Osteoblast (primary cell): Measurements from ENCODE around the gene TRAP1. TPM values are rescaled to one million over a fixed set of nuclear protein-coding genes. Genes with fewer than 3 reads are reported as not detected.

Experiments used
- DNase-seq: peaks from one replicate; pipeline ENCODE4 v3.0.0; 2011; ENCODE audit warnings: low spot score, mixed read lengths; ENCODE audit not compliant: insufficient read length; ENCODE audit errors: missing footprints
- H2AFZ ChIP-seq: 2 replicates; pipeline ENCODE4 v1.6.0; 2011; ENCODE audit warnings: mild to moderate bottlenecking, low read length
- H3K27ac ChIP-seq: 2 replicates; pipeline ENCODE4 v1.5.1; 2011; ENCODE audit warnings: mild to moderate bottlenecking, low read depth, low read length, moderate library complexity
- H3K27me3 ChIP-seq: 2 replicates; pipeline ENCODE4 v1.6.0; 2012; ENCODE audit warnings: mild to moderate bottlenecking, control low read depth, inconsistent platforms, low read length, moderate library complexity; ENCODE audit not compliant: insufficient read depth
- H3K36me3 ChIP-seq: 2 replicates; pipeline ENCODE4 v1.5.1; 2011; ENCODE audit warnings: mild to moderate bottlenecking, low read length, control low read depth, moderate library complexity; ENCODE audit not compliant: insufficient read depth
- H3K4me1 ChIP-seq: 2 replicates; pipeline ENCODE4 v1.5.1; 2011; ENCODE audit warnings: mild to moderate bottlenecking, low read length, control low read depth, moderate library complexity; ENCODE audit not compliant: insufficient read depth
- H3K4me2 ChIP-seq: 2 replicates; pipeline ENCODE4 v1.6.0; 2011; ENCODE audit warnings: mild to moderate bottlenecking, low read length; ENCODE audit not compliant: insufficient read depth
- H3K4me3 ChIP-seq: fragments of 200-600 bp; sonication (generic); 3 replicates; pipeline ENCODE4 v1.5.1; 2012; ENCODE audit warnings: mild to moderate bottlenecking, low read length, inconsistent platforms; ENCODE audit not compliant: insufficient read depth
- H3K79me2 ChIP-seq: 2 replicates; pipeline ENCODE4 v1.6.0; 2012; ENCODE audit warnings: mild to moderate bottlenecking, low read length, control low read depth, inconsistent platforms; ENCODE audit not compliant: insufficient read depth
- H3K9me3 ChIP-seq: 2 replicates; pipeline ENCODE4 v1.5.1; 2011; ENCODE audit warnings: low read depth, low read length, control low read depth
- H4K20me1 ChIP-seq: 2 replicates; pipeline ENCODE4 v1.6.0; 2012; ENCODE audit warnings: mild to moderate bottlenecking, low read length, control low read depth; ENCODE audit not compliant: insufficient read depth
- total RNA-seq: library from RNA; depleted of rRNA; stranded (reverse); fragments of >200 nt; gene quantifications from 2 replicates; pipeline ENCODE4 v1.2.3, GENCODE V29; 2012
- TF ChIP-seq, protein P1 (sequence below): IDR thresholded peaks from 2 replicates; pipeline ENCODE4 v1.5.1; 2011; ENCODE audit warnings: mild to moderate bottlenecking, low read depth, low read length, moderate library complexity; ENCODE audit errors: extremely low read depth

The TRAP1 gene
- total RNA-seq, 1 donor, result 56.5 TPM

DNA sequence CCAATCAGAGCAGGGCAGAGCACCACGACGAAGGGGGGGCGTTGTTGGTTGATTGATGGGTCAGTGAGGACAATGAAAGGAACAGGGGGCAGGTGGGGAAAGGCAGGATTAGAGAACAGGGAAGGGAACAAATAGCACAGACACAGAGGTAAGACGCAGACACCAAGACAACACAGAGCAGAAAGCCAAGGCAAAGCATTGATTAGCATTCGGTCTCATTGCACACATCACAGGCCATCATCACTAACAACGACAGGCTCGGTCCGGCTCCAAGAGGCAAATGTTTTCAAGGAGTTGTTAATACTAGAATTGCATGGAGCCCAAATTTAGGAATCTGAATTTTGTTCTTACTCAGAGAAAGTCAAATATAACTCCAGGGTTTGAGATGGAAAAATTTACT, 34.6 kb upstream of the TRAP1 start:
- H3K4me3 ChIP-seq, result no peak overlapping the region
- no peak for DNase-seq
- H4K20me1 ChIP-seq, result peaks cover 21% of the 10 kb centered on the region
- TF ChIP-seq, protein P1, sequence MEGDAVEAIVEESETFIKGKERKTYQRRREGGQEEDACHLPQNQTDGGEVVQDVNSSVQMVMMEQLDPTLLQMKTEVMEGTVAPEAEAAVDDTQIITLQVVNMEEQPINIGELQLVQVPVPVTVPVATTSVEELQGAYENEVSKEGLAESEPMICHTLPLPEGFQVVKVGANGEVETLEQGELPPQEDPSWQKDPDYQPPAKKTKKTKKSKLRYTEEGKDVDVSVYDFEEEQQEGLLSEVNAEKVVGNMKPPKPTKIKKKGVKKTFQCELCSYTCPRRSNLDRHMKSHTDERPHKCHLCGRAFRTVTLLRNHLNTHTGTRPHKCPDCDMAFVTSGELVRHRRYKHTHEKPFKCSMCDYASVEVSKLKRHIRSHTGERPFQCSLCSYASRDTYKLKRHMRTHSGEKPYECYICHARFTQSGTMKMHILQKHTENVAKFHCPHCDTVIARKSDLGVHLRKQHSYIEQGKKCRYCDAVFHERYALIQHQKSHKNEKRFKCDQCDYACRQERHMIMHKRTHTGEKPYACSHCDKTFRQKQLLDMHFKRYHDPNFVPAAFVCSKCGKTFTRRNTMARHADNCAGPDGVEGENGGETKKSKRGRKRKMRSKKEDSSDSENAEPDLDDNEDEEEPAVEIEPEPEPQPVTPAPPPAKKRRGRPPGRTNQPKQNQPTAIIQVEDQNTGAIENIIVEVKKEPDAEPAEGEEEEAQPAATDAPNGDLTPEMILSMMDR, result no peak
- H3K27ac ChIP-seq, result no peak overlapping the region
- no peaks in the 10 kb centered on the region for H3K9me3 ChIP-seq
- H3K27me3 ChIP-seq, result no peaks in the 10 kb centered on the region
- no peak overlapping the region for H3K4me2 ChIP-seq
- peaks cover 19% of the 10 kb centered on the region for H3K4me1 ChIP-seq
- H3K79me2 ChIP-seq, result peaks cover 38% of the 10 kb centered on the region
- H3K36me3 ChIP-seq, result peaks cover 36% of the 10 kb centered on the region
- no peak overlapping the region for H2AFZ ChIP-seq

DNA sequence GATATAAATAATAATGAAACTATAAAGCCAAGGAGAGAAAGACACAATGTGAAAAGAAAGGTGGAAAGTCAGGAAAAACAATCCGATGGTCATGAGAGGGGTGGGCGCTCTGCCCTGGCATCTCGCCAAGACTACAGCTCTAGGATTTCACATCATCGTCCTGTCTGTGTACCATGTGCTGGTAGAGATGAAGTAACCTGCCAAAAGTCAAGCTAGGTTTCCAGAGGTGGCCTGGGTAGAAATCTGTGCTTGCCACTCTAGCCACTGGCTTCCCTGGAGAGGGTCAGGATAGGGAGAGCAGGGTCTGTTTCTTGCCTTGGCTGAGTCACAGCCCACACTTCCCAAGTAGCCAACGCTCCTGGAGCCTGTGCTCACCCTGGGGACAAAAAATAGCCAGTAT, 31.0 kb upstream of the TRAP1 start:
- Histone ChIP-seq H3K36me3 (peaks cover 57% of the 10 kb centered on the region), H3K4me2 (no peak overlapping the region), H3K27me3 (no peaks in the 10 kb centered on the region), H3K79me2 (peaks cover 33% of the 10 kb centered on the region), H3K4me1 (peaks cover 9% of the 10 kb centered on the region), H3K9me3 (no peaks in the 10 kb centered on the region), H3K27ac (no peak overlapping the region), H4K20me1 (peaks cover 25% of the 10 kb centered on the region), H2AFZ (no peak overlapping the region), H3K4me3 (no peak overlapping the region)
- TF ChIP-seq, protein P1, result no peak
- peak; percentile 46 for DNase-seq

DNA sequence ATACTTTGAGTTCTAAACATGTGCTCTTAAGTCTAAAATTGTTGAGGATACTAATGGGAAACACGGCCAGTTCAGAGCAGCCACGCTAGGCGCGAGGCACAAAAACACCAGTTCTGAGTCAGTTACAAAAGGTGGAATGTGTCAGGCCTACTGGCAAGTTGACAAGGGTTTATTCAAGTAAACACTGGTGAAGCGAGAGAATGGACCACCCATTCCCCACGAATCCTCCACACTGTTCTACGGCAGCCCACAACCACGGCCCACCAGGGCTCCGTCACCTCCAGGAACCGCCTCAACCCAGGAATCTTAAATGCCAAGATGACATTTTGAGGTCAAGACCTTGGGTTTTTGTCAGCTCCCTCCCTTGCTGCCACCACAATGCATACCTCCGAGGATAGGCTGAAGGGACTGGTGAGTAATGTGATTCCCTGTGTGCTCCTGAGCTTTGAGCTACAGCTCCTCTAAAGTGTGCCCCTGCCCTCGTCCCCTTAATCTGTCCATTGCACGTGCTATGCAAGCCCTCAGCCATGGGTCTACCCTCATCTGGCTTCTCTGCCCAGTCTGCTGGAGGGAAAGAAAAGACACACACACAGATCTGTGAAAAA, 28.5 kb upstream of the TRAP1 start:
- Histone ChIP-seq H2AFZ (no peak overlapping the region), H3K36me3 (peaks cover 72% of the 10 kb centered on the region), H3K27ac (peak overlapping the region; percentile 12), H4K20me1 (peaks cover 24% of the 10 kb centered on the region), H3K4me1 (peaks cover 9% of the 10 kb centered on the region), H3K4me3 (no peak overlapping the region), H3K79me2 (peaks cover 17% of the 10 kb centered on the region), H3K27me3 (no peaks in the 10 kb centered on the region), H3K9me3 (no peaks in the 10 kb centered on the region), H3K4me2 (no peak overlapping the region)
- peak; percentile 35 for DNase-seq
- TF ChIP-seq, protein P1, result no peak

DNA sequence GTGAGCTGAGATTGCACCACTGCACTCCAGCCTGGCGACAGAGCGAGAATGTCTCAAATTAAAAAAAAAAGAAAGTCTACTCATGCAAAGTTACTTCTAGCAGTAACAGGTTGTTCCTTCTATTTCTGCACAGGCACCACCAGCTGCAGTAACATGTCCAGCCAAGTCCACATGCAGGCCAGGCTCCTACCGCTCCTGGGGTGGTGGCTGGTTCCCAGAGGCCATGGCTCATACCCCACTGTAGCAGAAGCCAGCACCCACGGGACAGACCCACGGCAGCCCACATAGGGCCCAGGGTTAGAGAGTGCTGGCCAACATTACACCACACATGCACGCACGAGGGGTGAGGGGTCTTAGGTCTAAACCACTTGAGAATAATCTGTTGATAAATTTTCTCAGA, 26.7 kb upstream of the TRAP1 start:
- H3K27me3 ChIP-seq, result no peaks in the 10 kb centered on the region
- no peak overlapping the region for H3K4me3 ChIP-seq
- H2AFZ ChIP-seq, result no peak overlapping the region
- TF ChIP-seq, protein P1, result no peak
- peaks cover 24% of the 10 kb centered on the region for H4K20me1 ChIP-seq
- H3K4me1 ChIP-seq, result peaks cover 9% of the 10 kb centered on the region
- H3K79me2 ChIP-seq, result peaks cover 12% of the 10 kb centered on the region
- DNase-seq, result no peak
- no peak overlapping the region for H3K27ac ChIP-seq
- H3K9me3 ChIP-seq, result no peaks in the 10 kb centered on the region
- H3K4me2 ChIP-seq, result no peak overlapping the region
- H3K36me3 ChIP-seq, result peaks cover 80% of the 10 kb centered on the region
